Measurements from ENCODE around the gene BCAN.
"Not testable (repeated sequence)": the region's sequence is repeated elsewhere in the genome, so short reads cannot be mapped to it uniquely, and the experiment has no call there.

The BCAN gene

DNA sequence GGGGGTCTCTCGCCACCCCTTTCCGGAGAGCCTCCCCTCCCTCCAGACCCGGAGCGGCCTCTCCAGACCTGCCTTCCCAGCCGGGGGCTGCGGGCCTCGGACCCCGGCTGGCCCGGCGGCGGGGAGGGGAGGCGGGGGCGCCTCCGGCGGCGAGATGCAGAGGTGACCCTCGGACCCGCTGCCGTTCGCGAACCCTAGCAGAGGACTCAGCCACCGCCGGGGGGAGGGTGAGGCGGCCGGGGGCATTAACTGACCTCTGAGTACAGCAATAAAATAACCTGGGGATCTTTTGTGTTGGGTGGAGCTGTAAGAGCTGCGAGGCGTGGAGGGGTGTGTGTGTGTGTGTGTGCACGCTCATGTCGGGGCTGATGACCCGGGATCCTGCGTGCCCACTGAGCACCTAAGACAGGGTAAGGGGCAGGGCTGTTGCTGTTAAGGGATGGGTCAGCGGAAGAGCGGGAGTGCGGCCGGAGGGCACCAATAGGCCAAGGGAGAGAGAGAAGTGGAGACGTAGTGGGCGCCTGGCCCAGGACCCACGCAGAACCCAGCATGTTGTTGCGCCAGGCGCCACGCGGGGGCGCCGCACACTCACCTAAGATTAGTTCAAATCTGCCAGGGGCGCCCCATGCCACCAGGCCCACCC, 16.4 kb upstream of the BCAN start:
- no peak for DNase-seq (ENCODE audit: low read depth)
- TF ChIP-seq, protein P1, sequence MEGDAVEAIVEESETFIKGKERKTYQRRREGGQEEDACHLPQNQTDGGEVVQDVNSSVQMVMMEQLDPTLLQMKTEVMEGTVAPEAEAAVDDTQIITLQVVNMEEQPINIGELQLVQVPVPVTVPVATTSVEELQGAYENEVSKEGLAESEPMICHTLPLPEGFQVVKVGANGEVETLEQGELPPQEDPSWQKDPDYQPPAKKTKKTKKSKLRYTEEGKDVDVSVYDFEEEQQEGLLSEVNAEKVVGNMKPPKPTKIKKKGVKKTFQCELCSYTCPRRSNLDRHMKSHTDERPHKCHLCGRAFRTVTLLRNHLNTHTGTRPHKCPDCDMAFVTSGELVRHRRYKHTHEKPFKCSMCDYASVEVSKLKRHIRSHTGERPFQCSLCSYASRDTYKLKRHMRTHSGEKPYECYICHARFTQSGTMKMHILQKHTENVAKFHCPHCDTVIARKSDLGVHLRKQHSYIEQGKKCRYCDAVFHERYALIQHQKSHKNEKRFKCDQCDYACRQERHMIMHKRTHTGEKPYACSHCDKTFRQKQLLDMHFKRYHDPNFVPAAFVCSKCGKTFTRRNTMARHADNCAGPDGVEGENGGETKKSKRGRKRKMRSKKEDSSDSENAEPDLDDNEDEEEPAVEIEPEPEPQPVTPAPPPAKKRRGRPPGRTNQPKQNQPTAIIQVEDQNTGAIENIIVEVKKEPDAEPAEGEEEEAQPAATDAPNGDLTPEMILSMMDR (IDR thresholded peaks at IDR 0.05; ENCODE audit: low read depth, low read length, missing control alignments): peak; percentile 86
- no peak overlapping the region for H3K4me3 ChIP-seq (ENCODE audit: low read depth, low read length)

DNA sequence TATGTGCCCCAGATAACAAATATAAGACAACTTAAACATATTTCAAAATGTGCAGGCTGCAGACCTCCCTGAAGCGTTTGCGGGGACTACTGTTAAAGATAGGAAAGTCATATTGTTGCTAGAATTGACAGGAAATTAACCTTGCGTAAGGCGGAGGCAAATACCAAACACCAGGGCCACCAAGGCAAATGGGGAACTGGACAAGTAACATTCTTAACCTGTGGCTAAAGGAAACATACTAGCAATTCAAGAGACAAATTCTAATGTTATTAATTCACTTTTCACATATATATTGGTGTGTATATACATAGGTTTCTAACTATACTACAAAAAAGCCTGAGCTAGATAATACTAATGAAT, 15.9 kb upstream of the BCAN start:
- DNase-seq (ENCODE audit: low read depth): no peak
- TF ChIP-seq, protein P1 (IDR thresholded peaks at IDR 0.05; ENCODE audit: low read depth, low read length, missing control alignments): no peak
- H3K4me3 ChIP-seq (ENCODE audit: low read depth, low read length): no peak overlapping the region

DNA sequence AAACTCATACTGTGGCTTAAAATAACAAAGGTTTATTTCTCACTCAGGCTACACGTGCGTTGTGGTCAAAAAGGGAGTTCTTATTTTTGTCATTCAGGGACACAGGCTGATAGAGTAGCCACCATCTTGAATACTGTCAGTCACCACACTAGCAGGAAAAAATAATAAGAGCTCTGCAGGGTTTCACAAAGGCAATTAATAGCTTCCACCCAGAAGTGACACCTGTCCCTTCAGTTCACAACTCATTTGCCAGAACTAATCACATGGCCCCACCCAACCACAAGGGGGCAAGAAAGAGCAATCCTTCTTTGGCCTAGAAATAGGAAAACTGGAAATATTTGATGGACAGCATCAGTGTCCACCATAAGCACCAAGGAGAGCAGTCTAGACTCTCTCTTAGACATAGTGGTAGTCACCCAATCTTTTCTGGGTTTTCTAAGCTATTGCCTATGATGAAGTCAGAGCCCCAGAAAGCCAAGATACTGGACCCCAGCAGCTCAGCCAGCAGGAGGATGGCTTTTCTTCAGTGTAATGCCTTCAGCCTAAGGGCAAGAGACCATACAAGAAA, 14.5 kb upstream of the BCAN start:
- DNase-seq (ENCODE audit: low read depth): no peak
- TF ChIP-seq, protein P1 (IDR thresholded peaks at IDR 0.05; ENCODE audit: low read depth, low read length, missing control alignments): peak; percentile 71
- no peak overlapping the region for H3K4me3 ChIP-seq (ENCODE audit: low read depth, low read length)

DNA sequence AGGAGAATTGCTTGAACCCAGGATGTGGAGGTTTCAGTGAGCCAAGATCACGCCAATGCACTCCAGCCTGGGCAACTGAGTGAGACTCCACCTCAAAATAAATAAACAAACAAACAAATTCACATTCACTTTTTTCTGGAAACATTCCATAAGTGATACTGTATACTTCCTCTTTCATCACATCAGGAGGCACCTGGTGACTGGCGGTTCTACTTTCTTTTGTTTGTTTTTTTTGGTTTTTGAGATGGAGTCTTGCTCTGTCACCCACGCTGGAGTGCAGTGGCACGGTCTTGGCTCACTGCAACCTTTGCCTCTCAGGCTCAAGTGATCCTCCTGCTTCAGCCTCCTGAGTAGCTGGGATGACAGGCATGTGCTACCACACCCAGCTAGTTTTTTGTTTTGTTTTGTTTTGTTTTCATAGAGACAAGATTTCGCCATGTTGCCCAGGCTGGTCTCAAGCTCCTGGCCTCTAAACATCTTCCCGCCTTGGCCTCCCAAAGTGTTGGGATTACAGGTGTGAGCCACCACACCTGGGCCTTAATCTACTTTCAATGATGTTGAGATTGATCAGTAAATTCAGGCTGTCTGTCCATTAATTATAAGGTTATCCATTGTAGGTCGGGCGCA, 12.0 kb upstream of the BCAN start:
- DNase-seq (ENCODE audit: low read depth): no peak
- H3K4me3 ChIP-seq (ENCODE audit: low read depth, low read length): no peak overlapping the region
- TF ChIP-seq, protein P1 (IDR thresholded peaks at IDR 0.05; ENCODE audit: low read depth, low read length, missing control alignments): no peak

DNA sequence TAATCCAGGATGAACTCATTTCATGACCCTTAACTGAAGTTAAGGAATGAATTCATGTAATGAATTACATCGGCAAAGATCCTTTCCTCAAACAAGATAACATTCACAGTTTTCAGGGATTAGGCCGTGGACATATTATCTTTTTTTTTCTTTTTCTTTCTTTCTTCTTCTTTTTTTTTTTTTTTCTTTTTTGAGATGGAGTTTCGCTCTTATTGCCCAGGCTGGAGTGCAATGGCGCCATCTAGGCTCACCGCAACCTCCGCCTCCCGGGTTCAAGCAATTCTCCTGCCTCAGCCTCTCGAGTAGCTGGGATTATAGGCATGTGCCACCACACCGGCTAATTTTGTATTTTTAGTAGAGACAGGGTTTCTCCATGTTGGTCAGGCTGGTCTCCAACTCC, 10.8 kb upstream of the BCAN start:
- not testable (repeated sequence) for H3K4me3 ChIP-seq (ENCODE audit: low read depth, low read length); DNase-seq (ENCODE audit: low read depth)

DNA sequence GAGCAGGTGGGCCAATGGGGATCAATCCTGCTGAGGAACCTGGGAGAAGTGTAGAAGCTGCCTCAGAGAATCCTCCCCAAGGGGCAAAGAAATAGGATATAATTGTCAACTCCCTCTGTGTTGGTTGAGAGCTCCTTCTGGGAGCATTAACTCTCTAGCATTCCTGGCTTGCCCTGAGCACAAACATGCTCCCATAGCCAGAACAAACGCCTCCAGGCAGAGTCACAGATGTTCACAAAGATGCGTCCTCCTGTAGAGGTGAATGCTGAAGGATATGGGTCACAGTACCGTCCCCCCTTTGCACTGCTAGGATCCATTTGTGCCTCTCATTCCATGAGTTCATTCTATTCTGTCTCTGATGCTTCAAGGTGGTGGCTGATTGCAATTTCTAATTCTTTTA, 9.6 kb upstream of the BCAN start:
- H3K4me3 ChIP-seq (ENCODE audit: low read depth, low read length): no peak overlapping the region
- TF ChIP-seq, protein P1 (IDR thresholded peaks at IDR 0.05; ENCODE audit: low read depth, low read length, missing control alignments): no peak
- DNase-seq (ENCODE audit: low read depth): no peak

DNA sequence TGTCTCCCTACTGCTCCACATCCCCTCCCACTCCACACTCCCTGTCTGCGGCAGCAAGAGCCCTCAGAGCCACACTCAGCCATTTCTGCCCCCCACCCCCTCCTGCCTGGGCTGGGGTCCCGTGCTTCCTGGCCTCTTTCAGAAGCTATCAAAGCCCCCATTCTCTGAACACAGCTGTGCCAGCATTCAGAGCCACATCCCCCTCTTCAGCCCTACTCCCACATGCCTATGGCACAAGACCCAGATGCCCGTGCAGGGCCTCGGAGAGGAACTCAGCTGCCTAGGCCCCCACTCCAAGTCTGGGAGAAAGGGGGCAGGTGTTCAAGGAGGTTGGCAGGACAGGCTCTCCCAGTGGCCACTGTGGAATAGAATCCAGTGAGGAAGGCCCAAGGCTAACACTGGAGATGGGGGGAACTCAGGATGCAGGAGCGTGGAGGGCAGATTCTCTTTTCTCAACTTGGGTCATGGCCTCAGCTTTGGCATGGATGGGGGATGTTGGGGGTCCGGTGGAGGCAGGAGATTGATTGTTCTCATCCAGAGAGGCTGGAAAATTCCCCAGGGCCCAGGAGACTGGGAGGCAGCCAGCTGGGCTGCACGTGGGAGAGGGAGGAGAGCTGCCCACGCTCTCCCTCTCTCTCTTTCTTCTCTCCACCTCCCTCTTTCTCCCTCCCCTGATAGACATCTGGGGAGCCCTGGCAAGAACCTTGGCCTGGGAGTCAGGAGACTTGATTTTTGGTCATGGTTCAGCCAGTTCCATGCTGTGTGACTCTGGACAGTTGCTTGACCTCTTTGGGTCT, 3.5 kb upstream of the BCAN start:
- TF ChIP-seq, protein P1 (IDR thresholded peaks at IDR 0.05; ENCODE audit: low read depth, low read length, missing control alignments): no peak
- H3K4me3 ChIP-seq (ENCODE audit: low read depth, low read length): no peak overlapping the region
- no peak for DNase-seq (ENCODE audit: low read depth)
